ENCODE measurements around the gene AAMDC.
"Not testable (repeated sequence)": the region's sequence is repeated elsewhere in the genome, so short reads cannot be mapped to it uniquely, and the experiment has no call there.

AAMDC gene

GRCh38 chr11:77828926-77829325, 8.0 kb downstream of the AAMDC start:
- H3K9me3 ChIP-seq (ENCODE audit: control insufficient read depth, insufficient read depth, low read length): no peaks in the 10 kb centered on the region
- no peaks in the 10 kb centered on the region for H3K4me1 ChIP-seq (ENCODE audit: control insufficient read depth, low read length)
- 0 out of 2 replicates have a peak, but pooled peaks cover 3% of the 10 kb centered on the region for H3F3A ChIP-seq (ENCODE audit: control insufficient read depth, insufficient read depth)
- H3K9me2 ChIP-seq (replicated peaks; ENCODE audit: control insufficient read depth, low read length): no peaks in the 10 kb centered on the region
- TF ChIP-seq EZH2phosphoT487 (IDR thresholded peaks at IDR 0.05; ENCODE audit: borderline replicate concordance, low read length) (no peak), CTCF (IDR thresholded peaks at IDR 0.05; ENCODE audit: low read depth, low read length, poor library complexity, severe bottlenecking) (no peak)
- no peak overlapping the region for H3K4me2 ChIP-seq (ENCODE audit: low read length)
- no peaks in the 10 kb centered on the region for H3K27me3 ChIP-seq (ENCODE audit: control insufficient read depth, low read length)
- no peaks in the 10 kb centered on the region for H3K36me3 ChIP-seq (ENCODE audit: control insufficient read depth, low read length)
- H3K27ac ChIP-seq (ENCODE audit: low read depth, low read length): no peak overlapping the region
- H3K4me3 ChIP-seq (ENCODE audit: low read length): no peak overlapping the region
- no peaks in the 10 kb centered on the region for H3K79me2 ChIP-seq (ENCODE audit: control insufficient read depth, low read length)
- H4K20me1 ChIP-seq (ENCODE audit: control insufficient read depth, insufficient read depth, low read depth, low read length): no peaks in the 10 kb centered on the region

- Histone ChIP-seq H3K4me1 (ENCODE audit: control insufficient read depth, low read length) (no peaks in the 10 kb centered on the region), H3K79me2 (ENCODE audit: control insufficient read depth, low read length) (no peaks in the 10 kb centered on the region), H3K27me3 (ENCODE audit: control insufficient read depth, low read length) (no peaks in the 10 kb centered on the region), H3K4me2 (ENCODE audit: low read length) (no peak overlapping the region), H3K27ac (ENCODE audit: low read depth, low read length) (no peak overlapping the region), H3K36me3 (ENCODE audit: control insufficient read depth, low read length) (no peaks in the 10 kb centered on the region), H4K20me1 (ENCODE audit: control insufficient read depth, insufficient read depth, low read depth, low read length) (no peaks in the 10 kb centered on the region), H3K4me3 (ENCODE audit: low read length) (no peak overlapping the region), H3K9me2 (replicated peaks; ENCODE audit: control insufficient read depth, low read length) (no peaks in the 10 kb centered on the region), H3F3A (ENCODE audit: control insufficient read depth, insufficient read depth) (no peaks in the 10 kb centered on the region), H3K9me3 (ENCODE audit: control insufficient read depth, insufficient read depth, low read length) (no peaks in the 10 kb centered on the region)
- TF ChIP-seq EZH2phosphoT487 (IDR thresholded peaks at IDR 0.05; ENCODE audit: borderline replicate concordance, low read length): no peak
- no peak for TF ChIP-seq CTCF (IDR thresholded peaks at IDR 0.05; ENCODE audit: low read depth, low read length, poor library complexity, severe bottlenecking)
These were observed 12.4 kb downstream of the AAMDC start for GRCh38 chr11:77833302-77833701.

GRCh38 chr11:77842441-77843121, 21.6 kb downstream of the AAMDC start:
- Histone ChIP-seq H3K4me1 (ENCODE audit: control insufficient read depth, low read length) (no peaks in the 10 kb centered on the region), H3K27ac (ENCODE audit: low read depth, low read length) (no peak overlapping the region), H3K36me3 (ENCODE audit: control insufficient read depth, low read length) (no peaks in the 10 kb centered on the region), H3K79me2 (ENCODE audit: control insufficient read depth, low read length) (no peaks in the 10 kb centered on the region), H4K20me1 (ENCODE audit: control insufficient read depth, insufficient read depth, low read depth, low read length) (no peaks in the 10 kb centered on the region), H3K4me3 (ENCODE audit: low read length) (no peak overlapping the region), H3K9me2 (replicated peaks; ENCODE audit: control insufficient read depth, low read length) (no peaks in the 10 kb centered on the region), H3K4me2 (ENCODE audit: low read length) (no peak overlapping the region), H3K27me3 (ENCODE audit: control insufficient read depth, low read length) (no peaks in the 10 kb centered on the region), H3F3A (ENCODE audit: control insufficient read depth, insufficient read depth) (no peaks in the 10 kb centered on the region), H3K9me3 (ENCODE audit: control insufficient read depth, insufficient read depth, low read length) (no peaks in the 10 kb centered on the region)
- TF ChIP-seq EZH2phosphoT487 (IDR thresholded peaks at IDR 0.05; ENCODE audit: borderline replicate concordance, low read length): no peak
- TF ChIP-seq CTCF (IDR thresholded peaks at IDR 0.05; ENCODE audit: low read depth, low read length, poor library complexity, severe bottlenecking): no peak

- not testable (repeated sequence) for H3K4me3 ChIP-seq (ENCODE audit: low read length); H3K4me2 ChIP-seq (ENCODE audit: low read length); H3K36me3 ChIP-seq (ENCODE audit: control insufficient read depth, low read length); H3K27ac ChIP-seq (ENCODE audit: low read depth, low read length); H3K9me3 ChIP-seq (ENCODE audit: control insufficient read depth, insufficient read depth, low read length); H3K4me1 ChIP-seq (ENCODE audit: control insufficient read depth, low read length); H3K9me2 ChIP-seq (replicated peaks; ENCODE audit: control insufficient read depth, low read length); H3K79me2 ChIP-seq (ENCODE audit: control insufficient read depth, low read length); H3K27me3 ChIP-seq (ENCODE audit: control insufficient read depth, low read length); H3F3A ChIP-seq (ENCODE audit: control insufficient read depth, insufficient read depth); H4K20me1 ChIP-seq (ENCODE audit: control insufficient read depth, insufficient read depth, low read depth, low read length)
These were observed 22.8 kb downstream of the AAMDC start for GRCh38 chr11:77843700-77844099.

Measured in DOHH2 (cell line).